ENCODE results near the gene FSTL4.
"Not testable (repeated sequence)": the region's sequence is repeated elsewhere in the genome, so short reads cannot be mapped to it uniquely, and the experiment has no call there.

The FSTL4 gene

GRCh38 chr5:133222521-133222920 lies 389.8 kb downstream of the FSTL4 start:
- no peak for DNase-seq (ENCODE audit: low spot score)

DNA sequence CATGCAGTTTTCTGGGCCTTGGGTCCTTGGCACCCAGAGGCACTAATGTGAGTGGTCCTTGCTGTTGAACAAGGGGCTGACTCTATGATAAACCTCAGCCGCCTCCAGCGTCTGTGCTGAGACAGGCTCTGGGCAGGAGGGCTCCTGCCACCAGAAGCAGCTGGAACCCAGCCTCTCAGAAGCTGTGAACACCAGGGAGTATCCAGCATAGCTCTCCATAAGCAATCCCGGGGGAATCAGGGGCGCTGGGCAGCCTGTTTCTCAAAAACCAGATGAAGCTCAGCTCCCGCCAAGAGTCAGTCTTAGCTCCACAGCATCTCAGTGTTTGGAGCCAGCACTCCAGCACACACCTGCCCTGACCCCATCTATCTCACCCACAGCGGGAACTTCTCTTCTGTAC lies 390.3 kb downstream of the FSTL4 start:
- no peak for DNase-seq (ENCODE audit: low spot score)

- DNase-seq (ENCODE audit: low spot score): no peak
These were observed 391.3 kb downstream of the FSTL4 start for GRCh38 chr5:133220851-133221674.

DNA sequence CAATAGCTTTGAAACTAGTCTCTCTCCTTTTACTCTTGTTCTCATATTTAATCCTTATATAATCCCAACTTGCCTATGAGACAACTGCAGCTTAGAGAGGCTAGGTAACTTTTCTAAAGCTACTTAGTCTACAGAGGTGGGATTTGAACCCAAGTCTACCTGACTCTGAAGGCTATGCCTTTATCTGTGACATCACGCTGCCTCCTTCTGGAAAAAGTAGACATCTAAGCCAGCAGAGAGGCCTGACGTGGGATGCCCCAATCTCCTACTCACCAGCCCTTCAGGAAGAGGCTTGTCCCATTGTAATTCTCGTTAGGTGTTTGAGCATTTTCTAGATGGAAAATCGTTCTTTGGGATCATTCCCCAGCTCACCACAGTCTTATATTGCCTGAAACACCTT lies 393.0 kb downstream of the FSTL4 start:
- no peak for DNase-seq (ENCODE audit: low spot score)

- not testable (repeated sequence) for DNase-seq (ENCODE audit: low spot score)
These were observed 396.2 kb downstream of the FSTL4 start for GRCh38 chr5:133216138-133216537.

- DNase-seq (ENCODE audit: low spot score): no peak
These were observed 398.1 kb downstream of the FSTL4 start for GRCh38 chr5:133214153-133214820.

DNA sequence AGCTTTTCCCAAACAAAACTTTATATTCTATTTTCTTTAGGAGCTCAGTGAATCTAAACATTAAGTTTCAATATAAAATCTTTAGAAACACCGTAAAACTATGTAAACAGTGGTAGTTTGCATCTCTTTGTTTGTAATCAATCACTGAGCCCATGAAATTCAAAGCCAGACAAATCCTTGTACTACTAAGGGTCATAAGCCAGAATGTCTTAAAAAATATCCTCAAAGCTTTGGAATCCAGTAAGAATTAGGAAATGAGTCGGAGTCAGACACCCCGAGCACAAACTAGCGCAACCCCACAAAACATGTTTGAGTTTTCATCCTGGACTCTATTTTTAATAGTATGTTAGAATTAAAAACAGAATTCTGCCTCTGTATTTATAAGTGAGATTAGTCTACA lies 406.7 kb downstream of the FSTL4 start:
- DNase-seq (ENCODE audit: low spot score): no peak

GRCh38 chr5:133205204-133205603 lies 407.1 kb downstream of the FSTL4 start:
- no peak for DNase-seq (ENCODE audit: low spot score)

GRCh38 chr5:133203317-133204305 lies 408.7 kb downstream of the FSTL4 start:
- DNase-seq (ENCODE audit: low spot score): no peak

DNA sequence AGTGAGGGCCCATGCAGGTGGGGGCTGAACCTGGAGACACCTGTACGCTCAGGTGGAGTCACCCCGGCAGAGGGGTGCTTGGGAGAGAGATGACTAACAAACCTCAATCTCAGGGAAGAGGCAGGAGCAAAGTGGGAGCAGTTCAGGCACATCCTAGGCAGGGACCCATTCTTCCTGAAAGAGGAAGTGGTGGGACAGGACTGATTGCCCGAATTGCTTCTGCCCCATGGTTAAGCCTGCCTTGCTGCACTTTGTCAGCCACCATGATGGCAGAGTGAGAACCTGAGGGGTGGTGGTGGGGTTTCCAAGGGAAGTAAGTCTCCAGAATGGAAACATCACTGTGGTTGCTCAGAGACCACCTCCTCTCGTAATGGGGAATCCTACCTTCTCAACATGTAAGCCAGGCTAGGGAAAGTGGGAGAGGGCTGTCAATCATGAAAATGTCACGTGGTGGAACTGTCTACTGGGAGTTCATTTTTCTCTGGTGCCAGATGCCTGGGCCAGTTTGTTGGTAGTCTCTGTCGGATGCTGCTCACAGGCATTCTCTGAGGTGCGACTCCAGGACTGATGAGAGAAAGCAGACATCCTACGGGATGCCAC lies 410.2 kb downstream of the FSTL4 start:
- DNase-seq (ENCODE audit: low spot score): no peak

GRCh38 chr5:133201310-133201709 lies 411.0 kb downstream of the FSTL4 start:
- DNase-seq (ENCODE audit: low spot score): no peak

DNA sequence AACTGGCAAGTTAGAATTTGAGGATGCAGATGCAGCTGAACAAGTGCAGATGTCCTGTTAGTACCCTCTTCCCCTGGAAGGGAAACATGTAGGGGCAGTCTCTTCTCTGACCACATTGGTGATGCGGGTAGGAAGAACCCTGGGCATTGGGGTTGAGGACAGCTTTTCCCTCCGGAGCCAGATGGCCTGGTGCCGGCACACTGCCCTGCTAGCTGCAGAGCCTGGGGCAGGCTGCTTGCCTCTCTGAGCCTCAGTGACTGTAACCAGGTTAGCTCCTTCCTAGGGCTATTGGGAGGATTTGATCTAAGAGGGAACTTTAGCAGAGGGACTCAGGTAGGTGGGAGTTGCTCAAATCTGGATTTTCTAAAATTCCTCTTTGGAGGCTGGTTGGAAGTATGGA lies 412.1 kb downstream of the FSTL4 start:
- no peak for DNase-seq (ENCODE audit: low spot score)

GRCh38 chr5:133199417-133200178 lies 412.7 kb downstream of the FSTL4 start:
- DNase-seq (ENCODE audit: low spot score): no peak

- DNase-seq (ENCODE audit: low spot score): no peak
These were observed 413.8 kb downstream of the FSTL4 start for GRCh38 chr5:133198511-133198910.

DNA sequence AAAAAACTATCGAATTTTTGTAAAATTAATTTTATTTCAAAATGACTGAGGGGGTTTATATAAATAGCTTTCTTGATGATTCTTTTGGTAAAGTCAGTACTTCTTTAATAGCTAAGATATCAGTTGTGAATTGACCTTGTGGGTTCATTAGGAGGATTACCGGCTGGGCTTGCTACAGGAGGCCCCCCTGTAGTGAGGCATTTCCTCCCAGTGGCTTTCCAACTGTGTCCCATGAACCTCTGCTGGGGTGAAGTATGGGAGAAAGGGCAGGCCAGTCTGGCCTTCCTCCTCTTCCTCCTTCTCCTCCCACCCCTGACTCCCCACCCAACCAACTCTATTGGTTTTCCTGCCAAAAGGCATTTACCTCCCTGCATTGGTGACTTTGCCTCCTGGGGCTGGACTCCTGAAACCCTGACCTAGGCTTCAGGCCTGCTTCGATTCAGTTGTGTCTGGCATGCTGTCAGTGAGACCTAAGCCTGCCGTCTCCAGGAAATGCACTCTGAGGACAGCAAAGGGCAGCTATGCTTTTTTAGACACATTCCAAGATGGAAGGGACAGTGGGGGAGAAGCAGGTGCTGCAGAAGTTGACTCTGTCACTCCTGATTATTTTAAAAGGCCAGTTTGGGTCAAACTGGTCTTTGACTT lies 415.8 kb downstream of the FSTL4 start:
- DNase-seq (ENCODE audit: low spot score): no peak

GRCh38 chr5:133195250-133195649 lies 417.1 kb downstream of the FSTL4 start:
- DNase-seq (ENCODE audit: low spot score): no peak

GRCh38 chr5:133193794-133194193 lies 418.5 kb downstream of the FSTL4 start:
- DNase-seq (ENCODE audit: low spot score): no peak

- DNase-seq (ENCODE audit: low spot score): no peak
These were observed 419.6 kb downstream of the FSTL4 start for GRCh38 chr5:133192716-133193115.

DNA sequence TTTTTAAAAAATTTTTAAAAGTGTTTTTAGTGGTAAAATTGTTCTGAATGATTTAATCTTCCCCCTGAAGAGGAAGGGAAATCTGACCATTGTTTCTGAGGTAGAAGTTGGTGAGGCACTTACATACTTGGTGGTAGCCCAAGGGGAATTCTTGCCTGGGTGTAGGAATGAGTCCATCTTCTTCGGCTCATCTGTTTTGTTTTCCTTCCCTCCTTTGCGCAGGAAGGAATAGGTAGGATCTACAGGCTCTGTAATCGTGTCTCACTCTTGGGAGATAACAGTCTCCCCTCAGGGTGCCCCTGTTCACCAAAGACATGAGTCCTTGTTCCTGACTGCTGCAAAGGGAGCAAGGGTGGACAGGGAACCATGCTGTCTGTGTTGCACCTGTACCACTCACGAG lies 422.5 kb downstream of the FSTL4 start:
- DNase-seq (ENCODE audit: low spot score): no peak

DNA sequence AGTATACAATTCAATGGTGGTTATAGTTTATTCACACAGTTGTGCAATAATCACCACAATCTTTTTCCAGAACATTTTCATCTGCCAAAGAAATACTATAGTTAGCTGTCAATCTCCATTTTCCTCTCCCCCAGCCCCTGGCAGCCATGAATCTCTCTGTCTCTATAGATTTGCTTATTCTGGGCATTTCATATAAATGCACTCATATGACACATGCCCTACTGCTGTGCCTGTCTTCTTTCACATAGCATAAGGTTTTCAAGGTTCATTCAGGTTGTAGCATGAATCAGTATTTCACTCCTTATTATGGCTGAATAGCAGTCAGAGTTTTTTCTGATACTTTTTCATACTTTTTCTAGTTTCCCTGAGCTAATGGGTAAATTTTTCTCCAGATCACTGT lies 432.9 kb downstream of the FSTL4 start:
- DNase-seq (ENCODE audit: low spot score): no peak

Data from globus pallidus (tissue), 1 donor.